Tibial artery (tissue), 4 donors: ENCODE measurements around the gene FER.

Experiments
- DNase-seq, 2 donors: peaks; one replicate each; pipeline ENCODE4 v3.0.0-alpha.2; 2019
- H3K27ac ChIP-seq, 2 donors: fragments of 200-600 bp; sonication (generic) in 1 of 2; 1 replicate in 1 of 2; 2 replicates in 1 of 2; pipeline ENCODE4 v1.5.1; 2018 to 2019; ENCODE audit warnings: mild to moderate bottlenecking in 1 of 2
- H3K27me3 ChIP-seq, 2 donors: fragments of 200-600 bp; sonication (generic) in 1 of 2; one replicate each; pipeline versions ENCODE4 v1.5.1 to v1.6.0; 2016 to 2019
- H3K36me3 ChIP-seq, 3 donors: fragments of 200-600 bp; sonication (generic) in 2 of 3; one replicate each; pipeline ENCODE4 v1.5.1; 2016 to 2019; ENCODE audit warnings: mild to moderate bottlenecking in 2 of 3
- H3K4me1 ChIP-seq, 4 donors: fragments of 200-600 bp; sonication (generic) in 2 of 4; 1 replicate in 3 of 4; 2 replicates in 1 of 4; pipeline ENCODE4 v1.5.1; 2016 to 2019
- H3K4me3 ChIP-seq, 2 donors: fragments of 200-600 bp; sonication (generic) in 1 of 2; 1 replicate in 1 of 2; 2 replicates in 1 of 2; pipeline ENCODE4 v1.5.1; 2018 to 2019; ENCODE audit warnings: mild to moderate bottlenecking in 2 of 2
- H3K9me3 ChIP-seq, 3 donors: fragments of 200-600 bp; sonication (generic) in 1 of 3; one replicate each; pipeline ENCODE4 v1.5.1; 2016 to 2019
- CTCF ChIP-seq, 2 experiments: fragments of 200-600 bp in 1 of 2; fragments of 450-650 bp in 1 of 2; IDR thresholded peaks; one replicate each; pipeline ENCODE4 v1.5.1; 2017 to 2019; ENCODE audit warnings: antibody characterized with exemption in 2 of 2, mild to moderate bottlenecking in 1 of 2, moderate library complexity in 1 of 2
- intact Hi-C: fragments of 100-400 bp; cut with DNase I; formaldehyde crosslinking; loops from one replicate; pipeline ENCODE4 v1.15.0; 2023; ENCODE audit warnings: low total_unique reads

Gene FER

GRCh38 chr5:109161914-109162683 lies 414.4 kb downstream of the FER start:
- no peak overlapping the region for H3K4me3 ChIP-seq
- no peaks in the 10 kb centered on the region for H3K9me3 ChIP-seq
- DNase-seq: no peak
- H3K4me1 ChIP-seq: peaks cover 0 to 16% (median 0%) of the 10 kb centered on the region in 4 donors
- intact Hi-C loops: no loop called here
- TF ChIP-seq CTCF (IDR thresholded peaks at IDR 0.05): no peak
- no peaks in the 10 kb centered on the region for H3K27me3 ChIP-seq
- peak overlapping the region in 1 of 2 donors; percentile 27 for H3K27ac ChIP-seq
- no peaks in the 10 kb centered on the region for H3K36me3 ChIP-seq

GRCh38 chr5:109163336-109163735 lies 415.6 kb downstream of the FER start:
- Histone ChIP-seq H3K4me1 (peaks cover 0 to 16% (median 0%) of the 10 kb centered on the region in 4 donors), H3K4me3 (no peak overlapping the region), H3K27ac (no peak overlapping the region), H3K36me3 (no peaks in the 10 kb centered on the region), H3K9me3 (no peaks in the 10 kb centered on the region), H3K27me3 (no peaks in the 10 kb centered on the region)
- TF ChIP-seq CTCF (IDR thresholded peaks at IDR 0.05): no peak
- intact Hi-C loops: no loop called here
- DNase-seq: no peak

GRCh38 chr5:109164001-109164400 lies 416.3 kb downstream of the FER start:
- intact Hi-C loops: no loop called here
- no peaks in the 10 kb centered on the region for H3K27me3 ChIP-seq
- no peak for DNase-seq
- H3K27ac ChIP-seq: no peak overlapping the region
- no peak overlapping the region for H3K4me3 ChIP-seq
- TF ChIP-seq CTCF (IDR thresholded peaks at IDR 0.05): no peak
- no peaks in the 10 kb centered on the region for H3K9me3 ChIP-seq
- H3K4me1 ChIP-seq: peaks cover 0 to 16% (median 0%) of the 10 kb centered on the region in 4 donors
- H3K36me3 ChIP-seq: no peaks in the 10 kb centered on the region

- H3K4me3 ChIP-seq: no peak overlapping the region
- intact Hi-C loops: no loop called here
- peaks cover 0 to 3% (median 0%) of the 10 kb centered on the region in 4 donors for H3K4me1 ChIP-seq
Observed at GRCh38 chr5:109167586-109167985, 419.9 kb downstream of the FER start.

GRCh38 chr5:109168151-109168550 lies 420.5 kb downstream of the FER start:
- TF ChIP-seq CTCF (IDR thresholded peaks at IDR 0.05): no peak
- Histone ChIP-seq H3K9me3 (no peaks in the 10 kb centered on the region), H3K4me1 (no peaks in the 10 kb centered on the region), H3K4me3 (no peak overlapping the region), H3K27ac (no peak overlapping the region), H3K27me3 (no peaks in the 10 kb centered on the region), H3K36me3 (no peaks in the 10 kb centered on the region)
- intact Hi-C loops: no loop called here
- no peak for DNase-seq

More at GRCh38 chr5:109167586-109167985, 419.9 kb downstream of the FER start:
- Histone ChIP-seq H3K9me3 (no peaks in the 10 kb centered on the region), H3K27me3 (no peaks in the 10 kb centered on the region), H3K36me3 (no peaks in the 10 kb centered on the region), H3K27ac (no peak overlapping the region)
- no peak for DNase-seq
- no peak for TF ChIP-seq CTCF (IDR thresholded peaks at IDR 0.05)
